Fibroblast of the aortic adventitia (primary cell): ENCODE measurements around the gene RDH8. TPM values are rescaled to one million over a fixed set of nuclear protein-coding genes. Genes with fewer than 3 reads are reported as not detected.

Source experiments
- DNase-seq: peaks from one replicate; pipeline ENCODE4 v3.0.0-alpha.2; 2010; ENCODE audit warnings: low read depth
- H3K4me3 ChIP-seq: 2 replicates; pipeline ENCODE4 v1.5.1; 2011; ENCODE audit warnings: low read depth, mild to moderate bottlenecking, control low read depth, low read length, moderate library complexity
- CTCF ChIP-seq: IDR thresholded peaks from 2 replicates; pipeline ENCODE4 v1.5.1; 2011; ENCODE audit warnings: mild to moderate bottlenecking, low read length, control low read depth, inconsistent platforms; ENCODE audit not compliant: insufficient read depth
- total RNA-seq: library from RNA; depleted of rRNA; stranded (reverse); fragments of >200 nt; gene quantifications from 2 replicates; pipeline ENCODE4 v1.2.3, GENCODE V29; 2012; ENCODE audit warnings: low replicate concordance

Gene RDH8
- total RNA-seq, 1 donor, result not detected

DNA sequence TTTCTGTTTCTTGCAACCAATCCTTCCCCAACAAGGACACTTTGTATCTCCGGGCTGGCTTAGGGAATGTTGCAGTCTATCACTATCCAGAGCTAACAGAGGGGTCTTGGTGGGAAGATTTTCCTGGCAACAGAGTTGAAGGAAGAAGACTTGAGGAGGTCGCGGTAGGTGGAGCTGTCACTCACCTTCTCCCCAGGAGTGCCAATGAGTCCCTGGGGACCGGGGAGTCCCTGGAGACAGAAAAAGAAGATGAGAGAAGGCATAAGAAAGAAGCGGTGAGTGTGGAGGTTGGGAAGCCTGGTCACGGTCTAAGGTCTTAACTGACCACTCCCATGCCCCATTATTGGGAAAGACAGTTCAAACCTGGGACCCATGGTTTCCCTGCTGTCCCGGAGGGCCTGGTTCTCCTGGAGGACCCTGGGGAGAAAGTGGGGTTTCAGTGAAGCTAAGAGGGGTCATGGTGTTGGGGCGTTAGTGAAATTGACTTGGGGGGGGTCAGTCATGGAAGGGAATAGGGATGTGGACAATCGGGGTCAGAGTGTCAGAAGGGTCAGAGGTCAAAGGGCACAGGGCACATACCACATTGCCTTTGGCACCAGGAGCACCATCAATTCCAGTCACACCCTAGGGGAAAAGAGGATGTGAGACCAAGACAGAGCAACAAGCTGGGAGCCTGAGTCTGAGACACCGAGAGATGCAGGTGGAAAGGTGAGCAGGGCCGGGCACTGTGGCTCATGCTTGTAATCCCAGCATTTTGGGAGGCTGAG lies 21.7 kb upstream of the RDH8 start:
- H3K4me3 ChIP-seq, result no peak overlapping the region
- no peak for TF ChIP-seq CTCF
- no peak for DNase-seq

- DNase-seq, result no peak
- no peak for TF ChIP-seq CTCF
- no peak overlapping the region for H3K4me3 ChIP-seq
These were observed 18.2 kb upstream of the RDH8 start for GRCh38 chr19:9995084-9995483.

DNA sequence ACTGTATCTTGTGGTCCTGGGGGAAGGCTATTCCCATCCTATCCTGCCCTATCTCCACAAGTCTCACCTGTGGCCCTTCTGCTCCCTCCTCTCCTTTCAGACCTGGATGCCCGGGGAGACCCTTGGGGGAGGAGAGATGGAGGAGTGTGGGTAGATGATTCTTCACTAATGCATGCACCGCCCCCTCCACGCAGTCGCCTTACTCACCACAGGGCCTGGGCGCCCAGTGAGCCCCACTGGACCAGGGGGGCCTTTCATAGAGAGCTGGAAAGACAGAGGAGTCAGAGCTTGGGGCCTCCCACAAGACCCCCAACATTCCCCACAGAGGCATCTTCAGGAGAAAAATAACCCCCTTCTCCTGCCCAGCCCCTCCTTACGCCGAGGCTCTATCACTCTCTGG lies 17.3 kb upstream of the RDH8 start:
- no peak overlapping the region for H3K4me3 ChIP-seq
- DNase-seq, result no peak
- TF ChIP-seq CTCF, result no peak

DNA sequence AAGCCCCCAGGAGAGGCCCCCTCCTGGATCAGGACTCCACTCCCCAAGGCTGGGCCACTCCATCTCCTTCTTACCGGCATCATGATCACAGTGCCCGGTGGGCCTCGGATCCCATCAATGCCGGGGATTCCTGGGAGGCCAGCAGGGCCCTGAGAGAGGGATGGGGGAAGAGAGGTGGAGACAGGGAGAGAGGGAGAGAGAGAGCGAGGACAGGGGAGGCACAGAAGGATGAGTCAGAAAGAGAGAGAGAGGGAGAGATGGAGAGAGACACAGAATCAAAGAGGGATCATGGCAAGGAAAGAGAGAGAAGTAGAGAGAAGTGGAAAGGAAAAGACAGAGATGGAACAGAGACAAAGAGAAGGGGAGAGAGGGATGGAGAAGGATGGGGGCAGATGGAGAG lies 16.7 kb upstream of the RDH8 start:
- no peak overlapping the region for H3K4me3 ChIP-seq
- no peak for TF ChIP-seq CTCF
- DNase-seq, result no peak

DNA sequence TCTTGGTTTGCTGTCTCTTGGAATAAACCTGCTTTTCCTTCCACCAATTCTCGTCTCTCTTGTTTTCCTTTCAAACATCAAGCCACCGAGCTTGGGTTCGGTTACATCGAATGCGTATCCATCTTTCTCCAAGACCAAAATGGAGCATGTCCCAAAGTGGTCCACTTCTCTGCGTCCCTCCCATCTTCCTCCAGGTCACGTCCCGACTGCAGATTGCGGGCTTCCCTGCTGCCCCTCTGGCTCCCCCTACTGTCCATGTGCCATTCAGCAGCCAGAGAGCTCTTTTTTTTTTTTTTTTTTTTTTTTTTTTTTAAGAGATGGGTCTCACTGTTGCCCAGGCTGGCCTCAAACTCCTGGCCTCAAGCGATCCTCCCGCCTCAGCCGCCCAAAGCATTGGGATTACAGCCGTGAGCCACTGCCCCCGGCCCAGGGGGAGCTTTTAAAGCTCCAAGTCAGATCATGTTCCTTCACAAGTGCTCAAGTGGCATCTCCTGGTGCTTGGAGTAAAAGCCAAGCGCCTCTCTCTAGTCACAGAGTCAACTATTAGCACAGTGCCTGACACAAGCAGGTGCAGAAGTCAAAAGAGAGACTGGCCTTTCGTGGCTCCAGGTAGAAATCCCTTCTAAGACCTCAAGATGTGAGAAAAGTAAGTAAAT lies 13.0 kb upstream of the RDH8 start:
- peak; percentile 96 for TF ChIP-seq CTCF
- DNase-seq, result peak; percentile 73

GRCh38 chr19:10001899-10002298 lies 11.4 kb upstream of the RDH8 start:
- H3K4me3 ChIP-seq, result no peak overlapping the region
- peak; percentile 46 for TF ChIP-seq CTCF
- DNase-seq, result no peak

More for the DNA sequence above, 13.0 kb upstream of the RDH8 start:
- H3K4me3 ChIP-seq, result no peak overlapping the region
